Neural cell (in vitro differentiated cells): Measurements from ENCODE around the gene TRIM62. TPM values are rescaled to one million over a fixed set of nuclear protein-coding genes. Genes with fewer than 3 reads are reported as not detected.

Experiments
- H2AFZ ChIP-seq: fragments of 200-600, 300-800 bp; sonication (generic), shearing (Covaris generic); 2 replicates; pipeline ENCODE4 v1.6.0; 2014; ENCODE audit warnings: low read depth, mild to moderate bottlenecking, antibody characterized with exemption, low read length, moderate library complexity
- H3F3A ChIP-seq: fragments of 200-600 bp; shearing (Covaris generic); 2 replicates; pipeline ENCODE4 v1.6.1; 2016; ENCODE audit warnings: mild to moderate bottlenecking, moderate library complexity, mixed read lengths, antibody characterized with exemption, low read length; ENCODE audit not compliant: insufficient read depth, poor library complexity, severe bottlenecking
- H3K27ac ChIP-seq: fragments of 200-600, 300-800 bp; sonication (generic), shearing (Covaris generic); 2 replicates; pipeline ENCODE4 v1.5.1; 2014; ENCODE audit warnings: mild to moderate bottlenecking, low read length, moderate library complexity
- H3K27me3 ChIP-seq: fragments of 300-800, 200-600 bp; sonication (generic), shearing (Covaris generic); 2 replicates; pipeline ENCODE4 v1.6.0; 2014; ENCODE audit warnings: mild to moderate bottlenecking, low read depth, low read length, moderate library complexity; ENCODE audit not compliant: insufficient read depth
- H3K36me3 ChIP-seq: fragments of 300-800, 200-600 bp; sonication (generic), shearing (Covaris generic); 2 replicates; pipeline ENCODE4 v1.5.1; 2014; ENCODE audit warnings: mild to moderate bottlenecking, antibody characterized with exemption, low read length, moderate library complexity; ENCODE audit not compliant: insufficient read depth
- H3K4me2 ChIP-seq: fragments of 300-800, 200-600 bp; sonication (generic), shearing (Covaris generic); 2 replicates; pipeline ENCODE4 v1.6.0; 2014; ENCODE audit warnings: mild to moderate bottlenecking, low read length
- H3K4me3 ChIP-seq: fragments of 300-800, 200-600 bp; sonication (generic), shearing (Covaris generic); 2 replicates; pipeline ENCODE4 v1.5.1; 2014; ENCODE audit warnings: mild to moderate bottlenecking, low read length, moderate library complexity
- H3K79me2 ChIP-seq: fragments of 200-600 bp; shearing (Covaris generic); replicated peaks from 2 replicates; pipeline ENCODE4 v1.6.0; 2014; ENCODE audit warnings: mild to moderate bottlenecking, low read length, moderate library complexity; ENCODE audit not compliant: insufficient read depth
- H3K9ac ChIP-seq: fragments of 300-800, 200-600 bp; sonication (generic), shearing (Covaris generic); 2 replicates; pipeline ENCODE4 v1.6.1; 2016; ENCODE audit warnings: mild to moderate bottlenecking, low read length, mixed read lengths
- H3K9me2 ChIP-seq: fragments of 200-600 bp; shearing (Covaris generic); 2 replicates; pipeline ENCODE4 v1.6.1; 2016; ENCODE audit warnings: mild to moderate bottlenecking, low read length, mixed read lengths; ENCODE audit not compliant: insufficient read depth
- H3K9me3 ChIP-seq: fragments of 200-600, 300-800 bp; sonication (generic), shearing (Covaris generic); 2 replicates; pipeline ENCODE4 v1.6.1; 2016; ENCODE audit warnings: mild to moderate bottlenecking, mixed run types, low read length, moderate library complexity, mixed read lengths
- H4K20me1 ChIP-seq: fragments of 200-600 bp; shearing (Covaris generic); 2 replicates; pipeline ENCODE4 v1.6.1; 2016; ENCODE audit warnings: mild to moderate bottlenecking, mixed run types; ENCODE audit not compliant: insufficient read depth
- CTCF ChIP-seq: fragments of 450-650 bp; IDR thresholded peaks from 2 replicates; pipeline ENCODE4 v1.5.1; 2014; ENCODE audit warnings: antibody characterized with exemption, mild to moderate bottlenecking, moderate library complexity; ENCODE audit not compliant: poor library complexity, severe bottlenecking
- EP300 ChIP-seq: fragments of 450-650 bp; conservative IDR thresholded peaks from 2 replicates; pipeline ENCODE4 v1.6.1; 2014; ENCODE audit warnings: antibody characterized with exemption, mild to moderate bottlenecking, moderate library complexity; ENCODE audit not compliant: poor library complexity, severe bottlenecking
- EZH2 ChIP-seq: fragments of 200-600, 300-800 bp; shearing (Covaris generic), sonication (generic); IDR thresholded peaks from 2 replicates; pipeline ENCODE4 v1.6.1; 2014; ENCODE audit warnings: antibody characterized with exemption, low read length, borderline replicate concordance, mild to moderate bottlenecking; ENCODE audit not compliant: insufficient read depth, poor library complexity, severe bottlenecking
- MXI1 ChIP-seq: fragments of 450-650 bp; conservative IDR thresholded peaks from 2 replicates; pipeline ENCODE4 v1.6.1; 2014; ENCODE audit warnings: antibody characterized with exemption, mild to moderate bottlenecking; ENCODE audit not compliant: poor library complexity, severe bottlenecking
- POLR2AphosphoS5 ChIP-seq: IDR thresholded peaks from 2 replicates; pipeline ENCODE4 v1.6.1; 2012
- RAD21 ChIP-seq: fragments of 450-650 bp; conservative IDR thresholded peaks from 2 replicates; pipeline ENCODE4 v1.6.1; 2014; ENCODE audit warnings: antibody characterized with exemption, mild to moderate bottlenecking, moderate library complexity
- SMC3 ChIP-seq: fragments of 450-650 bp; conservative IDR thresholded peaks from 2 replicates; pipeline ENCODE4 v1.6.1; 2014; ENCODE audit warnings: antibody characterized with exemption, mild to moderate bottlenecking, moderate library complexity; ENCODE audit not compliant: poor library complexity
- TAF1 ChIP-seq: IDR thresholded peaks from 2 replicates; pipeline ENCODE4 v1.6.1; 2012; ENCODE audit warnings: low read depth
- polyA plus RNA-seq: library from polyadenylated mRNA; depleted of rRNA; stranded (reverse); fragments of >200 nt; gene quantifications from 2 replicates; pipeline ENCODE4 v1.2.3, GENCODE V29; 2014
- TF ChIP-seq, protein P1 (sequence below): IDR thresholded peaks from 2 replicates; pipeline ENCODE4 v1.6.1; 2012; ENCODE audit warnings: borderline replicate concordance

The TRIM62 gene
- polyA plus RNA-seq, 1 donor from 2014 or later = 4.3 TPM

DNA sequence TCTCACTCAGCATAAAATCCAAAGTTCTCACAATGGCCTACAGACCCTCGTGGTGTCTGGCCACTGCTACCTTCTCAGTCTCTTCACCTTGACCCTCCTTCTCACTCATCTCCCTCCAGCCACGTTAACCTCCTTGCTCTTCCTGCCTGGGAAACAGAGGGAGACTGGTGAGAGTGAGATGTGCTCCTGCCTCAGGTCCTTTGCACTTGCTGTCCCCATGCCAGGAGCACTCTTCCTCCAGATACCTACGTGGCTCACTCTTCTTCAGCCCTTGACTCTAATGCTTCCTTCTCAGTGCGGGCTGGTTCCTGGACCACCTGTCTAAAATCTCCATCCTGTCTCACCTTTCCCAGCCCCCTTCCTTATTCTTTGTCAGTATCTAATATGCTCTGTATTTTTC is 24.7 kb downstream of the TRIM62 start (continued):
- TF ChIP-seq EZH2 = no peak

GRCh38 chr1:33155877-33156538 is 25.8 kb downstream of the TRIM62 start:
- Histone ChIP-seq H3K9ac (no peak overlapping the region), H3K9me2 (no peaks in the 10 kb centered on the region), H3K4me2 (no peak overlapping the region), H3K4me3 (no peak overlapping the region), H2AFZ (no peak overlapping the region), H3K27me3 (no peaks in the 10 kb centered on the region), H3K27ac (no peak overlapping the region), H3K9me3 (no peaks in the 10 kb centered on the region), H3F3A (no peaks in the 10 kb centered on the region), H3K79me2 (no peaks in the 10 kb centered on the region), H4K20me1 (no peaks in the 10 kb centered on the region), H3K36me3 (no peaks in the 10 kb centered on the region)
- TF ChIP-seq POLR2AphosphoS5 (no peak), EZH2 (no peak), MXI1 (no peak), EP300 (no peak), RAD21 (no peak), TAF1 (no peak), CTCF (no peak)
- TF ChIP-seq, protein P1, sequence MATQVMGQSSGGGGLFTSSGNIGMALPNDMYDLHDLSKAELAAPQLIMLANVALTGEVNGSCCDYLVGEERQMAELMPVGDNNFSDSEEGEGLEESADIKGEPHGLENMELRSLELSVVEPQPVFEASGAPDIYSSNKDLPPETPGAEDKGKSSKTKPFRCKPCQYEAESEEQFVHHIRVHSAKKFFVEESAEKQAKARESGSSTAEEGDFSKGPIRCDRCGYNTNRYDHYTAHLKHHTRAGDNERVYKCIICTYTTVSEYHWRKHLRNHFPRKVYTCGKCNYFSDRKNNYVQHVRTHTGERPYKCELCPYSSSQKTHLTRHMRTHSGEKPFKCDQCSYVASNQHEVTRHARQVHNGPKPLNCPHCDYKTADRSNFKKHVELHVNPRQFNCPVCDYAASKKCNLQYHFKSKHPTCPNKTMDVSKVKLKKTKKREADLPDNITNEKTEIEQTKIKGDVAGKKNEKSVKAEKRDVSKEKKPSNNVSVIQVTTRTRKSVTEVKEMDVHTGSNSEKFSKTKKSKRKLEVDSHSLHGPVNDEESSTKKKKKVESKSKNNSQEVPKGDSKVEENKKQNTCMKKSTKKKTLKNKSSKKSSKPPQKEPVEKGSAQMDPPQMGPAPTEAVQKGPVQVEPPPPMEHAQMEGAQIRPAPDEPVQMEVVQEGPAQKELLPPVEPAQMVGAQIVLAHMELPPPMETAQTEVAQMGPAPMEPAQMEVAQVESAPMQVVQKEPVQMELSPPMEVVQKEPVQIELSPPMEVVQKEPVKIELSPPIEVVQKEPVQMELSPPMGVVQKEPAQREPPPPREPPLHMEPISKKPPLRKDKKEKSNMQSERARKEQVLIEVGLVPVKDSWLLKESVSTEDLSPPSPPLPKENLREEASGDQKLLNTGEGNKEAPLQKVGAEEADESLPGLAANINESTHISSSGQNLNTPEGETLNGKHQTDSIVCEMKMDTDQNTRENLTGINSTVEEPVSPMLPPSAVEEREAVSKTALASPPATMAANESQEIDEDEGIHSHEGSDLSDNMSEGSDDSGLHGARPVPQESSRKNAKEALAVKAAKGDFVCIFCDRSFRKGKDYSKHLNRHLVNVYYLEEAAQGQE = no peak

GRCh38 chr1:33153650-33154049 is 28.2 kb downstream of the TRIM62 start:
- H3K9ac ChIP-seq = no peak overlapping the region
- TF ChIP-seq TAF1 (no peak), RAD21 (no peak), POLR2AphosphoS5 (no peak), EP300 (no peak), MXI1 (no peak), EZH2 (no peak), SMC3 (no peak), CTCF (no peak)
- TF ChIP-seq, protein P1 = no peak
- no peaks in the 10 kb centered on the region for H4K20me1 ChIP-seq
- no peaks in the 10 kb centered on the region for H3F3A ChIP-seq
- no peak overlapping the region for H2AFZ ChIP-seq
- H3K4me2 ChIP-seq = no peak overlapping the region
- no peaks in the 10 kb centered on the region for H3K9me3 ChIP-seq
- H3K36me3 ChIP-seq = no peaks in the 10 kb centered on the region
- no peak overlapping the region for H3K4me3 ChIP-seq
- H3K9me2 ChIP-seq = no peaks in the 10 kb centered on the region
- H3K27ac ChIP-seq = no peak overlapping the region
- no peaks in the 10 kb centered on the region for H3K27me3 ChIP-seq
- H3K79me2 ChIP-seq = no peaks in the 10 kb centered on the region
